PFSK-1 (cell line): Measurements from ENCODE around the gene CENPP.

Source experiments
- POLR2AphosphoS5 ChIP-seq: IDR thresholded peaks from 2 replicates; pipeline ENCODE4 v1.6.1; 2012; ENCODE audit warnings: low read depth, mild to moderate bottlenecking, control low read depth, low read length, moderate library complexity
- REST ChIP-seq, 2 experiments: IDR thresholded peaks; 2 replicates each; pipeline versions ENCODE4 v1.6.1 to v1.8.0; 2011 to 2012; ENCODE audit warnings: low read depth in 2 of 2, low read length in 2 of 2, control low read depth in 1 of 2, inconsistent platforms in 1 of 2, mild to moderate bottlenecking in 1 of 2, moderate library complexity in 1 of 2; ENCODE audit not compliant: insufficient read depth in 1 of 2
- TAF1 ChIP-seq: IDR thresholded peaks from 2 replicates; pipeline ENCODE4 v1.6.1; 2012; ENCODE audit warnings: low read length, control low read depth, borderline replicate concordance; ENCODE audit not compliant: insufficient read depth

GRCh38 chr9:92295240-92295790, 30.4 kb upstream of the CENPP start:
- TF ChIP-seq TAF1 (no peak), POLR2AphosphoS5 (no peak), REST (IDR thresholded peaks at IDR 0.05; ENCODE audit: insufficient read depth in 1 of 2, low read depth in 2 of 2, low read length in 2 of 2) (no peak)
